ENCODE results near the gene VMP1.
"Not testable (repeated sequence)": the region's sequence is repeated elsewhere in the genome, so short reads cannot be mapped to it uniquely, and the experiment has no call there.

VMP1 gene

DNA sequence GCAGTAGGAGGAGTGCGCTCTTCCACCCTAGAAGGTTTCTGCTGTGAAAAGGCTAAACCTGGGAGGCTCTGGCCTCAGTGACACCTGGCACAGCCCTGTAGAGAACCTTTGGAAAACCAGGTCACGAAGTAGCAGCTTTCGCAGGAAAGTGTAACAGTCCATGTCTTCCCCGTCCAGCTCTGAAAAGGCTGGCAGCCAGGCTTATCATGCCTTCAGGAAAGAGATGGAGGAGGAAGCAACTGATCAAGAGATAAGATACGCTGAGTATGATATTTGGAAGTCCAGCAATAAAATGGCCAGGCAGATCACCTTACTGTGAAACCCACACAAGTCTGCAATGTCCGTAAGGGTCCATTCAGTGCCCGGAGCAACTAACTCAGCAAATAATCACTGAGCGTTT, 163.0 kb downstream of the VMP1 start:
- DNase-seq: peak in 1 of 2 donors; percentile 13
- Histone ChIP-seq H3K36me3 (peaks cover 0 to 63% (median 19%) of the 10 kb centered on the region in 3 donors), H3K27me3 (no peaks in the 10 kb centered on the region)

GRCh38 chr17:59872351-59872750, 164.9 kb downstream of the VMP1 start:
- no peak for DNase-seq
- Histone ChIP-seq H3K4me1 (no peaks in the 10 kb centered on the region), H3K36me3 (peaks cover 6 to 66% (median 32%) of the 10 kb centered on the region in 3 donors), H3K27ac (no peak overlapping the region), H3K27me3 (no peaks in the 10 kb centered on the region), H3K4me3 (no peak overlapping the region), H3K9me3 (no peaks in the 10 kb centered on the region)
- intact Hi-C loops (cut with DNase I; ENCODE audit: low total_unique reads): no loop called here
- TF ChIP-seq, protein P1, sequence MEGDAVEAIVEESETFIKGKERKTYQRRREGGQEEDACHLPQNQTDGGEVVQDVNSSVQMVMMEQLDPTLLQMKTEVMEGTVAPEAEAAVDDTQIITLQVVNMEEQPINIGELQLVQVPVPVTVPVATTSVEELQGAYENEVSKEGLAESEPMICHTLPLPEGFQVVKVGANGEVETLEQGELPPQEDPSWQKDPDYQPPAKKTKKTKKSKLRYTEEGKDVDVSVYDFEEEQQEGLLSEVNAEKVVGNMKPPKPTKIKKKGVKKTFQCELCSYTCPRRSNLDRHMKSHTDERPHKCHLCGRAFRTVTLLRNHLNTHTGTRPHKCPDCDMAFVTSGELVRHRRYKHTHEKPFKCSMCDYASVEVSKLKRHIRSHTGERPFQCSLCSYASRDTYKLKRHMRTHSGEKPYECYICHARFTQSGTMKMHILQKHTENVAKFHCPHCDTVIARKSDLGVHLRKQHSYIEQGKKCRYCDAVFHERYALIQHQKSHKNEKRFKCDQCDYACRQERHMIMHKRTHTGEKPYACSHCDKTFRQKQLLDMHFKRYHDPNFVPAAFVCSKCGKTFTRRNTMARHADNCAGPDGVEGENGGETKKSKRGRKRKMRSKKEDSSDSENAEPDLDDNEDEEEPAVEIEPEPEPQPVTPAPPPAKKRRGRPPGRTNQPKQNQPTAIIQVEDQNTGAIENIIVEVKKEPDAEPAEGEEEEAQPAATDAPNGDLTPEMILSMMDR (IDR thresholded peaks at IDR 0.05): no peak

More for the DNA sequence above, 163.0 kb downstream of the VMP1 start:
- TF ChIP-seq, protein P1 (IDR thresholded peaks at IDR 0.05): no peak
- Histone ChIP-seq H3K27ac (no peak overlapping the region), H3K4me1 (no peaks in the 10 kb centered on the region), H3K4me3 (no peak overlapping the region), H3K9me3 (no peaks in the 10 kb centered on the region)
- intact Hi-C loops (cut with DNase I; ENCODE audit: low total_unique reads): no loop called here

GRCh38 chr17:59873414-59873813, 166.0 kb downstream of the VMP1 start:
- DNase-seq: peak in 1 of 2 donors; percentile 6
- H3K4me1 ChIP-seq; H3K9me3 ChIP-seq; H3K4me3 ChIP-seq; intact Hi-C loops (cut with DNase I; ENCODE audit: low total_unique reads); H3K27ac ChIP-seq; H3K27me3 ChIP-seq: not testable (repeated sequence)
- peaks cover 6 to 72% (median 42%) of the 10 kb centered on the region in 3 donors for H3K36me3 ChIP-seq

DNA sequence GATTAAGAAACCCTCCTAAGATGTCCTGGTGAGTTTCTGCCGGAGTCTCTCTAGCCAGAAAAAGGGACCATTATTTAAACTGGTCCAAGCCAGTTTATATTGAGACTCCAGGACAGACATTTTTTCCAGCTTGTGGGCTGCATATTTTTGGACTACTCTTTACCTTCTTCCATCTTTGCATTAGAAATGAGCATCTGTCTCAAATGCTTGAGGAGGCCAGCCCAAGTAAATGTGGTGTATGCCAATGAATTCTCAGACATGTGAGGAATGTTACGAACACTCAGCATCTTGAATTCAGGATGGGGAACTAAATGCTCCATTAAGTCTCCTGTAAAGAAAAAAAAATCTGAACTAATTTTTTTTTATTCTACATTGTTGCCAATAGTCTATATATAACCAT, 166.9 kb downstream of the VMP1 start:
- H3K4me1 ChIP-seq: no peaks in the 10 kb centered on the region
- H3K27me3 ChIP-seq: no peaks in the 10 kb centered on the region
- no peak overlapping the region for H3K4me3 ChIP-seq
- H3K27ac ChIP-seq: no peak overlapping the region
- H3K36me3 ChIP-seq: peaks cover 6 to 80% (median 50%) of the 10 kb centered on the region in 3 donors
- intact Hi-C loops (cut with DNase I; ENCODE audit: low total_unique reads): no loop called here
- TF ChIP-seq, protein P1 (IDR thresholded peaks at IDR 0.05): no peak
- no peak for DNase-seq
- H3K9me3 ChIP-seq: no peaks in the 10 kb centered on the region

- H3K4me1 ChIP-seq: no peaks in the 10 kb centered on the region
- H3K27ac ChIP-seq: no peak overlapping the region
- no peaks in the 10 kb centered on the region for H3K27me3 ChIP-seq
- intact Hi-C loops (cut with DNase I; ENCODE audit: low total_unique reads): no loop called here
- H3K4me3 ChIP-seq: no peak overlapping the region
- TF ChIP-seq, protein P1 (IDR thresholded peaks at IDR 0.05): no peak
- peak; percentile 7 to 27 for DNase-seq
- H3K36me3 ChIP-seq: peaks cover 15 to 96% (median 52%) of the 10 kb centered on the region in 3 donors
- H3K9me3 ChIP-seq: no peaks in the 10 kb centered on the region
These were observed 168.7 kb downstream of the VMP1 start for GRCh38 chr17:59876107-59876506.

- H3K27me3 ChIP-seq: no peaks in the 10 kb centered on the region
- intact Hi-C loops (cut with DNase I; ENCODE audit: low total_unique reads): no loop called here
- TF ChIP-seq, protein P1 (IDR thresholded peaks at IDR 0.05): no peak
- H3K27ac ChIP-seq: no peak overlapping the region
- H3K9me3 ChIP-seq: no peaks in the 10 kb centered on the region
- peaks cover 24 to 93% (median 54%) of the 10 kb centered on the region in 3 donors for H3K36me3 ChIP-seq
- DNase-seq: no peak
- no peaks in the 10 kb centered on the region for H3K4me1 ChIP-seq
- H3K4me3 ChIP-seq: no peak overlapping the region
These were observed 170.5 kb downstream of the VMP1 start for GRCh38 chr17:59877965-59878364.

Measured in tibial artery (tissue), 4 donors.